GM13977 (cell line): Measurements from ENCODE around the gene CMSS1.

Experiments used
- DNase-seq: peaks from one replicate; pipeline ENCODE4 v3.0.0; 2012; ENCODE audit warnings: low spot score
- in situ Hi-C: fragments of 300-500 bp; cut with MboI; formaldehyde crosslinking; loops from one replicate; pipeline ENCODE4 v1.12.0; 2022; ENCODE audit warnings: low sequenced_read_pairs, low pct_unique_long_range_greater_than_20kb, mixed read lengths, inconsistent platforms; ENCODE audit not compliant: unreplicated experiment
- TF ChIP-seq, protein P1 (sequence below): IDR thresholded peaks from 2 replicates; pipeline ENCODE4 v1.5.1; 2012; ENCODE audit warnings: mild to moderate bottlenecking, control low read depth; ENCODE audit not compliant: insufficient read depth; ENCODE audit errors: extremely low read depth, missing control alignments

Gene CMSS1

DNA sequence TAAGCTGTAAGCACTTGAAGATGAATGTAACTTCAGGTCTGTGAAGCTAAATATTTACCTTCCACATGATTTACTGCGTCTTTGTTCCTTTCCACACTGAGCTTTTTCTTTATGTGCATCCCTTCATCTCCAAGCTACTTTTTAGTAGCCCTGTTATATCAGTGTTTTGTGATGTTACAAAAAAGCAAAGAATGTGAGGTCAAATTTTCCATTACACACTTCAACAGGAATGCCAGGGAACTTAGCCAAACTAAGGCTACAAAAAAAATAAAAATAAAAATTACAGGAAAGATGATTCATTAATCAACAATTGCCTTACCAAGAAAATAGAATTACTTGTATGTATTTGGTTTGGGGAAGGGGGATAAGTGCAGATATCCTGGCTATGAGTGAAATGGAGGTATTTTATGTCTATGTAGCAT lies 223.7 kb downstream of the CMSS1 start:
- DNase-seq: no peak

DNA sequence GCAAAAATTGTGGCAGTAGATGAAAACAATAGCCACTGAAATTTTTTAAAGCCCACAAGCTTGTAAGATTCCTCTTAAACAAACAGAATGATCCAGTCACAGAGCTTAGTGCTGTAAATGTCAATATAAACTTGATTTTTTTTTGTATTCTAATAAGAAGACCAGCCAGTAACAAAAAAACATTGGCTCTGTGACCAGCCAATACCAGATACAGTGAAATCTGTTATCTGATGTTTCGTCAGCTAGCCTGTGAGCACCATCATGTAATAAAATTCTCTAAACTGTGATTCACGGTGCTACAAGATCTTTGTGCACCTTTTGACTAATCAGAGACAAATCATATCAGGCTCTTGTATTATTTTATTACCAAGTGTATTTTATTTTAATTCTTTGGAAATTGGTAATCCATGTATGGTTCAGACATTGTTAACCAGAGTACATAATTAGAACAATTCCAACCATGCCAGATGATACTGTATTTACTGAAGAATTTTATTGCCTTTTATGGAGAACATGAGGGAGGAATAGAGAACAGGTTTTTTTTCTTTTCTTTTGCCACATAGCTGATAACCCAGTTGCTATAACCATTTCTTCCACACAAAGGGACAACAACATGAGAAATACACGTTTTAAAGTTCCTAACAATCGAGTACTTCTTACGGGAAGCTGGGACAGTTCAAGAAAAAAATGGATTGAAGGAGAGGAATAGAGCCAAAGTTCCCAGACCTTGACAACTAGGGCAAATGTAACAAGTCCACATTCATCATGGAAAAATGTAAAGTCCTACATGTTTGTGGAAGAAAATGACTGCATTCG lies 224.7 kb downstream of the CMSS1 start:
- in situ Hi-C loops: no loop called here
- DNase-seq: no peak
- TF ChIP-seq, protein P1, sequence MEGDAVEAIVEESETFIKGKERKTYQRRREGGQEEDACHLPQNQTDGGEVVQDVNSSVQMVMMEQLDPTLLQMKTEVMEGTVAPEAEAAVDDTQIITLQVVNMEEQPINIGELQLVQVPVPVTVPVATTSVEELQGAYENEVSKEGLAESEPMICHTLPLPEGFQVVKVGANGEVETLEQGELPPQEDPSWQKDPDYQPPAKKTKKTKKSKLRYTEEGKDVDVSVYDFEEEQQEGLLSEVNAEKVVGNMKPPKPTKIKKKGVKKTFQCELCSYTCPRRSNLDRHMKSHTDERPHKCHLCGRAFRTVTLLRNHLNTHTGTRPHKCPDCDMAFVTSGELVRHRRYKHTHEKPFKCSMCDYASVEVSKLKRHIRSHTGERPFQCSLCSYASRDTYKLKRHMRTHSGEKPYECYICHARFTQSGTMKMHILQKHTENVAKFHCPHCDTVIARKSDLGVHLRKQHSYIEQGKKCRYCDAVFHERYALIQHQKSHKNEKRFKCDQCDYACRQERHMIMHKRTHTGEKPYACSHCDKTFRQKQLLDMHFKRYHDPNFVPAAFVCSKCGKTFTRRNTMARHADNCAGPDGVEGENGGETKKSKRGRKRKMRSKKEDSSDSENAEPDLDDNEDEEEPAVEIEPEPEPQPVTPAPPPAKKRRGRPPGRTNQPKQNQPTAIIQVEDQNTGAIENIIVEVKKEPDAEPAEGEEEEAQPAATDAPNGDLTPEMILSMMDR: no peak

More for the DNA sequence above, 223.7 kb downstream of the CMSS1 start:
- in situ Hi-C loops: no loop called here
- TF ChIP-seq, protein P1: no peak

DNA sequence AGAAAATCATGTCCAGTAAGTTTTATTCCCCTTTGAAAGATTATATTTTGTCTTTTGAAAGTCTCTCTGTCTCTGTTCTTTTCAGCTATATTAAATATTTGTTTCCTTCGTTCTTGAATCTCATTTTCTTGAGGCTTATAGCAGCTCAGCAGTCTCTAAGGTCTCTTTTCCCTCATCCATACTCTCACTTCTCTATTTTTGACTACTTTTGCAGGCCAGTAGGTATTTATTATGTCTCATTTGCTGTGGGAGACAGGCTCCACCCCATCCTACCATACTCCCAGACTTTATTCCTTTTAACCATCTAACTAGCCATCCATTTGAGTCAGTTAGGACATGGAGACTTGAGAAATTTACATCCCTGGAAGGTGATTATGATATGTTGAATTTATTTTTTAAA lies 225.6 kb downstream of the CMSS1 start:
- in situ Hi-C loops: no loop called here
- TF ChIP-seq, protein P1: no peak
- no peak for DNase-seq

DNA sequence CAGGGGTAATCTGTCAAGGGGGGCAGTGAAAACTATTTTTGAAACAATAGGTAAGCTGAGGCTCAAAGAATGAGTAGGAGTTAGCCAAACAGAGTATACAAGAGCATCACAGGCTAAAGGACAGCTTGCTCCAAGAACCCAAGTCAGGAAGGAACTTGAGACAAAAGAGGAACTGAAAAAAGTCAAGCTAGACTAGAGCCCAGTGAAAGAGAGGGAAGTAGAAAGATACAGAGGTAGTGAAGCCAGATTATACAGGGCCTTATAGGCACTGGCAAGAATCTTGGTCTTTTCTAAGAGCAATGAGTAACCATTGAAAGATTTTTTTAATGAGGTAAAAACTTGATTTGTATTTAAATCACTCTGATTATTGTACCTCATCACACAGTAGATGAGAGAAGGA lies 226.7 kb downstream of the CMSS1 start:
- in situ Hi-C loops: no loop called here
- TF ChIP-seq, protein P1: no peak
- peak; percentile 44 for DNase-seq

DNA sequence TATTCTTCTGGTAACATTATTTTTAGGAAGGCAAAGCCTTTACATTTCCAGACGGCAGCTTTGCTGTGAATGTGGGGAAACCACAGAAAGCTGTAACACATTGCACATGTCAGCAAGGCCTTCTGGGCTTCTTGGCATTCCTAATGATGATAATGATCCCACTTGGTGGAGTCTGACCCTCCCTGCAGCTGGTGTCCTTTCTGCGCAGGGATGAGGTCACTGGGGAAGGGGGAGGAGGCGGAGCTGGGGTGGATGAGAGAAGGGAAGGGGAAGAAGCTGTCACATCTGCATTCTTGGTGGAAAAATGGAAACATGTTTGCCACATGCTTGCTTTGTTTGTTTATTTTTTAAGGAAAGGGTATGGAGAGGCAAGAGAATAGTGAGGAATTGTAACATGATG lies 228.0 kb downstream of the CMSS1 start:
- TF ChIP-seq, protein P1: no peak
- in situ Hi-C loops: no loop called here
- no peak for DNase-seq

DNA sequence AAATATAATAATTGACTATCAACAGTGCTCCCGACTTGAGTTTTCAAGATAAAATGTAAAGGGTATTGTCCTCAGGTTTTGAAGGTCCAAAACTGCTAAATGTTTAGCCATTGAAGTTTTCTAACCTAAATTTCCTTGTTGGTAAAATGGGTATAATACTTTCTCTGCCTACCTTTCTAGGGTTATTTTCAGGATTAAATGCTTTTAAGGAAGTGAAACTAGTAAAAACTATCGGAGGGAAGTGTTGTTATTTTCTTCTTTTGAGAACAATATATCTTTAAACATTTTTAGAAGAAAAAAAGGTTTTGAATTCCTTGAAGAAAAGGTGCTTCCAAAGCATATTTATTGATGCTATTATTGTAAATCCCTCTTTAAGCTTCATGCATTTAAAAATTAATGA lies 229.3 kb downstream of the CMSS1 start:
- no peak for DNase-seq
- TF ChIP-seq, protein P1: no peak
- in situ Hi-C loops: no loop called here
